GM12878 (cell line): ENCODE measurements around the gene KRTAP19-1. TPM values are rescaled to one million over a fixed set of nuclear protein-coding genes. Genes with fewer than 3 reads are reported as not detected.

Experiments used
- ATAC-seq: fragments of 200-7000 bp; cut with Tn5 transposase; 3 replicates; pipeline ENCODE4 v1.9.1; 2020; ENCODE audit warnings: mild to moderate bottlenecking, moderate library complexity
- Bru-seq: library from RNA; stranded (reverse); fragments of 400-500 nt; gene quantifications from one replicate; lab custom pipeline; 2021; lab: Mats Ljungman, UMichigan
- BruChase-seq, 2 experiments: library from RNA; stranded (reverse); fragments of 400-500 nt; gene quantifications; one replicate each; lab custom pipeline; 2021; lab: Mats Ljungman, UMichigan
- BruUV-seq: library from RNA; stranded (reverse); fragments of 400-500 nt; replicated peaks from 2 replicates; lab custom pipeline; 2021; lab: Mats Ljungman, UMichigan
- CTCF ChIA-PET: fragments of 300-600 bp; sonication (Branson Sonifier 250); formaldehyde crosslinking; extraction: SDS; loops from one replicate; lab custom pipeline; 2021; ENCODE audit warnings: inconsistent platforms; lab: Yijun Ruan, JAX
- POLR2A ChIA-PET: fragments of 350-600 bp; formaldehyde crosslinking; extraction: SDS; loops from one replicate; lab custom pipeline; 2021; ENCODE audit warnings: inconsistent platforms; lab: Charles Lee
- RAD21 ChIA-PET: fragments of 300-600 bp; sonication (Branson Sonifier 250); formaldehyde crosslinking; loops from one replicate; lab custom pipeline; 2023; ENCODE audit warnings: antibody characterized with exemption; ENCODE audit not compliant: unreplicated experiment; lab: Charles Lee
- SMC1A ChIA-PET: fragments of 300-600 bp; sonication (Branson Sonifier 250); formaldehyde crosslinking; loops from one replicate; lab custom pipeline; 2023; ENCODE audit not compliant: unreplicated experiment, uncharacterized antibody; lab: Charles Lee
- DNase-seq: peaks from one replicate; pipeline ENCODE4 v3.0.0-alpha.2; 2011; ENCODE audit warnings: low read depth, low spot score
- FAIRE-seq: peaks from 3 replicates; lab custom pipeline; 2011; peaks lifted over from hg19 to GRCh38; lab: Jason Lieb, UNC
- H2AFZ ChIP-seq: 2 replicates; pipeline ENCODE4 v1.6.0; 2011; ENCODE audit warnings: low read depth, low read length, control low read depth; ENCODE audit not compliant: control insufficient read depth
- H3K27ac ChIP-seq: 2 replicates; pipeline ENCODE4 v1.5.1; 2011; ENCODE audit warnings: control low read depth; ENCODE audit not compliant: control insufficient read depth, insufficient read depth
- H3K27me3 ChIP-seq, 2 experiments: replicated peaks in 1 of 2; 2 replicates each; pipeline versions ENCODE4 v1.6.0 to v1.6.1; 2011; ENCODE audit warnings: low read length in 1 of 2; ENCODE audit not compliant: control insufficient read depth in 2 of 2, insufficient read depth in 2 of 2
- H3K36me3 ChIP-seq, 2 experiments: 2 replicates each; pipeline ENCODE4 v1.5.1; 2011; ENCODE audit warnings: low read length in 1 of 2; ENCODE audit not compliant: control insufficient read depth in 2 of 2, insufficient read depth in 2 of 2
- H3K4me1 ChIP-seq: 2 replicates; pipeline ENCODE4 v1.6.1; 2011; ENCODE audit warnings: mild to moderate bottlenecking, low read length, moderate library complexity, mixed read lengths; ENCODE audit not compliant: control insufficient read depth, insufficient read depth
- H3K4me2 ChIP-seq: 2 replicates; pipeline ENCODE4 v1.6.0; 2011; ENCODE audit warnings: control low read depth; ENCODE audit not compliant: control insufficient read depth, insufficient read depth
- H3K4me3 ChIP-seq: fragments of 200-600 bp; sonication (generic); 2 replicates; pipeline ENCODE4 v1.5.1; 2016
- H3K79me2 ChIP-seq: 2 replicates; pipeline ENCODE4 v1.6.0; 2011; ENCODE audit warnings: low read length; ENCODE audit not compliant: control insufficient read depth, insufficient read depth
- H3K9ac ChIP-seq: 2 replicates; pipeline ENCODE4 v1.8.0; 2011; ENCODE audit warnings: low read length, control low read depth, mixed read lengths; ENCODE audit not compliant: control insufficient read depth, insufficient read depth
- H3K9me3 ChIP-seq: replicated peaks from 3 replicates; pipeline ENCODE4 v1.5.1; 2011; ENCODE audit warnings: mild to moderate bottlenecking, low read length; ENCODE audit not compliant: control insufficient read depth, insufficient read depth
- H4K20me1 ChIP-seq: 2 replicates; pipeline ENCODE4 v1.6.0; 2011; ENCODE audit not compliant: control insufficient read depth, insufficient read depth
- HDAC6 ChIP-seq: fragments of 200-600 bp; sonication (generic); IDR thresholded peaks from one replicate; pipeline ENCODE4 v1.8.0; 2017; ENCODE audit warnings: antibody characterized with exemption; ENCODE audit not compliant: unreplicated experiment
- KLF5 ChIP-seq: fragments of 450-650 bp; IDR thresholded peaks from 2 replicates; pipeline ENCODE4 v1.6.1; 2014; ENCODE audit warnings: mild to moderate bottlenecking; ENCODE audit not compliant: partially characterized antibody
- MTA3 ChIP-seq: IDR thresholded peaks from 2 replicates; pipeline ENCODE4 v1.6.1; 2012; ENCODE audit warnings: low read length, inconsistent platforms, borderline replicate concordance
- MYC ChIP-seq: IDR thresholded peaks from 2 replicates; pipeline ENCODE4 v1.6.1; 2011; ENCODE audit warnings: mild to moderate bottlenecking, low read length, moderate library complexity, inconsistent platforms; ENCODE audit not compliant: insufficient read depth, insufficient replicate concordance, insufficient read length, severe bottlenecking
- SREBF1 ChIP-seq: IDR thresholded peaks from 2 replicates; pipeline ENCODE4 v1.6.1; 2012; ENCODE audit warnings: mild to moderate bottlenecking, low read length
- TARDBP ChIP-seq: IDR thresholded peaks from 2 replicates; pipeline ENCODE4 v1.6.1; 2016; ENCODE audit warnings: borderline replicate concordance
- ZNF622 ChIP-seq: fragments of 450-650 bp; IDR thresholded peaks from 2 replicates; pipeline ENCODE4 v1.6.1; 2017; ENCODE audit warnings: mild to moderate bottlenecking, inconsistent platforms
- ZZZ3 ChIP-seq: IDR thresholded peaks from 2 replicates; pipeline ENCODE4 v1.6.1; 2011; ENCODE audit warnings: low read depth; ENCODE audit not compliant: control insufficient read depth, insufficient read length
- WGBS: methylation state at CpG from one replicate; pipeline ENCODE4 v1.1.6; 2016; ENCODE audit warnings: low lambda C conversion rate; ENCODE audit not compliant: insufficient replicate concordance, insufficient coverage; ENCODE audit errors: missing lambda C conversion rate; 5-methylcytosine and 5-hydroxymethylcytosine counted together
- in situ Hi-C: fragments of 300-500 bp; cut with MboI; formaldehyde crosslinking; loops from 9 replicates; pipeline ENCODE4 v1.14.3; 2018; ENCODE audit warnings: mixed read lengths
- intact Hi-C: fragments of 100-400 bp; cut with micrococcal nuclease; formaldehyde crosslinking; loops from one replicate; pipeline ENCODE4 v1.14.2; 2022; ENCODE audit not compliant: unreplicated experiment
- long read RNA-seq, 2 experiments: library from polyadenylated mRNA; unstranded; transcript quantifications; one replicate each; pipeline ENCODE4 v2.0.0, GENCODE V29; 2019 to 2020
- polyA minus RNA-seq, 3 experiments: library from RNA; depleted of rRNA, polyadenylated mRNA; stranded (reverse); fragments of >200 nt; gene quantifications; 2 replicates each; pipeline ENCODE4 v1.2.3, GENCODE V29; 2011
- polyA plus RNA-seq, 11 experiments: library from polyadenylated mRNA; depleted of rRNA in 4 of 11; unstranded in 6 of 11; stranded (reverse) in 5 of 11; fragments of >200 nt; fragmentation: Nextera tagmentation in 4 of 11; fragmentation: Illumina TruSeq in 1 of 11; extraction: Ambion mirVana in 4 of 11; extraction: Trizol in 1 of 11; gene quantifications; 1 replicate in 1 of 11; 2 replicates in 10 of 11; pipeline versions ENCODE4 v1.2.1 to v1.2.3, GENCODE V29; 2011 to 2016; ENCODE audit warnings: inconsistent platforms in 2 of 11, missing spikeins in 2 of 11, low read depth in 1 of 11
- total RNA-seq, 4 experiments: library from RNA; depleted of rRNA in 3 of 4; stranded (reverse); fragments of >200 nt in 3 of 4; fragmentation: Illumina TruSeq in 1 of 4; extraction: Trizol in 1 of 4; gene quantifications; 2 replicates each; pipeline versions ENCODE4 v1.2.1 to v1.2.3, GENCODE V29; 2013 to 2021
- TF ChIP-seq, protein P1 (sequence below): IDR thresholded peaks from 2 replicates; pipeline ENCODE4 v1.6.1; 2011; ENCODE audit warnings: low read depth, low read length, improper control_type of control experiment, borderline replicate concordance
- TF ChIP-seq, protein P2 (sequence below): fragments of 450-650 bp; IDR thresholded peaks from 2 replicates; pipeline ENCODE4 v1.6.1; 2016; ENCODE audit warnings: mild to moderate bottlenecking

KRTAP19-1 gene
- not detected in 2 replicates for total RNA-seq (2013; cell fraction: nucleolus; rRNA removed)
- total RNA-seq (2014; rRNA removed) (not detected in 2 replicates), total RNA-seq (2014; rRNA removed; fragmentation: Illumina TruSeq; extraction: Trizol) (not detected in 2 replicates), total RNA-seq (2021) (not detected in 2 replicates), polyA plus RNA-seq (2011; rRNA removed) (not detected in 2 replicates), polyA plus RNA-seq (2014; fragmentation: Illumina TruSeq; extraction: Trizol) (not detected in 2 replicates), polyA plus RNA-seq (2014; fragmentation: Nextera tagmentation; extraction: Ambion mirVana) (not detected), polyA plus RNA-seq (2014; rRNA removed) (not detected in 2 replicates), polyA plus RNA-seq (2016; fragmentation: Nextera tagmentation; extraction: Ambion mirVana) (not detected), polyA minus RNA-seq (2011; rRNA and poly(A)+ RNA removed) (not detected in 2 replicates), Bru-seq, nascent RNA (not detected), BruChase-seq, experiment 1, labeled RNA remaining after a 6-hour chase (not detected), BruChase-seq, experiment 2, labeled RNA remaining after a 2-hour chase (not detected)
- not detected for polyA plus RNA-seq (2011; ENCODE audit: low read depth)
- polyA plus RNA-seq (2011; cell fraction: cytosol; rRNA removed), result not detected in 2 replicates
- polyA plus RNA-seq (2011; cell fraction: nucleus; rRNA removed), result not detected in 2 replicates
- polyA plus RNA-seq (2012), result not detected in 2 replicates
- not detected in 2 replicates for polyA minus RNA-seq (2011; cell fraction: cytosol; rRNA and poly(A)+ RNA removed)
- not detected in 2 replicates for polyA minus RNA-seq (2011; cell fraction: nucleus; rRNA and poly(A)+ RNA removed)
- long read RNA-seq, experiment 1, result 0 reads
- long read RNA-seq, experiment 2, result 0 reads

DNA sequence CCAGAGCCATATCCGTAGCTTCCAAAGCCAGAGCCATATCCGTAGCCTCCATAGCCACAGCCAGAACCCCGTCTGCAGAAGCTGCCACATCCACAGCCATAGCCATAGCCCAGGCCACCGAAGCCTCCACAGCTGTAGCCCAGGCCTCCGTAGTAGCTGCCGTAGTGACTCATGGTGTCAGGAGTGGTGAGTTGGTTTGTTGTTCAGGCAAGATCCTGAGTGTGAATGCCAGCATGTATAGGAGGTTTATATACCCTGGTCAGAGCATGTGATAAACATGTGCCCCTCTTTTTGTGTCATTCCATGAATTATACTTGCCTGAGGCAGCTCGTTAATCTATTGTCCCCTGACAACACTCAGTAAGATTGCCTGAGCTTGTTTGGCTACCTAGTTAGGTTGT is at the start of gene KRTAP19-1:
KRTAP19-1 (minus strand) TSS at position 223 of the 400 bp plus-strand sequence; CDS start at position 173, 50 bp downstream.
- no peaks in the 10 kb centered on the region for H3K79me2 ChIP-seq
- no peak within 1 kb of the TSS for H3K4me3 ChIP-seq
- H3K4me1 ChIP-seq, result no peaks in the 10 kb centered on the region
- no peaks in the 10 kb centered on the region for H3K36me3 ChIP-seq
- no peaks in the 10 kb centered on the region for H3K27me3 ChIP-seq
- ChIA-PET POLR2A (no interaction called here), RAD21 (no interaction called here), SMC1A (no interaction called here), CTCF (no interaction called here)
- TF ChIP-seq MYC (no peak), TARDBP (no peak)
- FAIRE-seq (no peak), DNase-seq (no peak), ATAC-seq (no peak)
- BruUV-seq, result no TSS peak
- in situ Hi-C loops, result no loop called here
- no peaks in the 10 kb centered on the region for H3K9me3 ChIP-seq
- H2AFZ ChIP-seq, result no peak within 1 kb of the TSS
- H3K9ac ChIP-seq, result no peak within 1 kb of the TSS
- no peak within 1 kb of the TSS for H3K27ac ChIP-seq
- intact Hi-C loops, result no loop called here
- no peaks in the 10 kb centered on the region for H4K20me1 ChIP-seq
- no peak within 1 kb of the TSS for H3K4me2 ChIP-seq
- WGBS, result 18% methylated on average over 7 of the region's 7 CpGs

DNA sequence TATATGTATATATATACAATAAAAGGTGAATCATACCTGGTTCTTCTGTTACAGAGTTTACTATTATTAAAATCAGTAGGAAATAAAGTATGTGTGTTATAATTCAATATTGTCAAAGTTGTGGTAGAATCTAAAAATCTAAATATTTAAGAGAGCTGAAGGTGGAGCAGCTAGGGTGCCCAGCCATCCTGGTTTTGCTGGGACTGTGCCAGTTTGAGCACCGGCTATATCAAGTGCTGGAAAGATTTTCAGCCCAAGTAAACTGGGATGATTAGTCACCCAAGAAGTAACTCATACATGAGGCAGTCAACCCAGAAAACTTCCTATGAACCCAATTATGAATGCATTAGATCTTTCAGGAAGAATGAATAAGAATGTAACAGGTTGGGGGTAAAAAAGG is 38.7 kb upstream of the KRTAP19-1 start:
- whole genome bisulfite sequencing, result 24% methylated on average over 1 of the region's 1 CpG
- H3K36me3 ChIP-seq, result no peaks in the 10 kb centered on the region
- H3K79me2 ChIP-seq, result no peaks in the 10 kb centered on the region
- no TSS peak for BruUV-seq
- SMC1A ChIA-PET, result no interaction called here
- POLR2A ChIA-PET, result no interaction called here
- no peak overlapping the region for H3K9ac ChIP-seq
- RAD21 ChIA-PET, result no interaction called here
- no peak overlapping the region for H3K4me3 ChIP-seq
- H3K27me3 ChIP-seq, result no peaks in the 10 kb centered on the region
- no peak for FAIRE-seq
- DNase-seq, result no peak
- no peak overlapping the region for H3K27ac ChIP-seq
- no peak for ATAC-seq
- intact Hi-C loops, result no loop called here
- no peaks in the 10 kb centered on the region for H3K9me3 ChIP-seq
- no peak overlapping the region for H2AFZ ChIP-seq
- CTCF ChIA-PET, result no interaction called here
- no peaks in the 10 kb centered on the region for H3K4me1 ChIP-seq
- no peaks in the 10 kb centered on the region for H4K20me1 ChIP-seq
- H3K4me2 ChIP-seq, result no peak overlapping the region
- in situ Hi-C loops, result no loop called here
- TF ChIP-seq, protein P1, sequence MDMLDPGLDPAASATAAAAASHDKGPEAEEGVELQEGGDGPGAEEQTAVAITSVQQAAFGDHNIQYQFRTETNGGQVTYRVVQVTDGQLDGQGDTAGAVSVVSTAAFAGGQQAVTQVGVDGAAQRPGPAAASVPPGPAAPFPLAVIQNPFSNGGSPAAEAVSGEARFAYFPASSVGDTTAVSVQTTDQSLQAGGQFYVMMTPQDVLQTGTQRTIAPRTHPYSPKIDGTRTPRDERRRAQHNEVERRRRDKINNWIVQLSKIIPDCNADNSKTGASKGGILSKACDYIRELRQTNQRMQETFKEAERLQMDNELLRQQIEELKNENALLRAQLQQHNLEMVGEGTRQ, result no peak
- TF ChIP-seq HDAC6, result no peak
- TF ChIP-seq SREBF1, result no peak
- TF ChIP-seq, protein P2, sequence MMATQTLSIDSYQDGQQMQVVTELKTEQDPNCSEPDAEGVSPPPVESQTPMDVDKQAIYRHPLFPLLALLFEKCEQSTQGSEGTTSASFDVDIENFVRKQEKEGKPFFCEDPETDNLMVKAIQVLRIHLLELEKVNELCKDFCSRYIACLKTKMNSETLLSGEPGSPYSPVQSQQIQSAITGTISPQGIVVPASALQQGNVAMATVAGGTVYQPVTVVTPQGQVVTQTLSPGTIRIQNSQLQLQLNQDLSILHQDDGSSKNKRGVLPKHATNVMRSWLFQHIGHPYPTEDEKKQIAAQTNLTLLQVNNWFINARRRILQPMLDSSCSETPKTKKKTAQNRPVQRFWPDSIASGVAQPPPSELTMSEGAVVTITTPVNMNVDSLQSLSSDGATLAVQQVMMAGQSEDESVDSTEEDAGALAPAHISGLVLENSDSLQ, result no peak
- TF ChIP-seq MTA3, result no peak
- no peak for TF ChIP-seq KLF5
- TF ChIP-seq ZNF622, result no peak
- TF ChIP-seq ZZZ3, result no peak
